GM12878 (cell line): Measurements from ENCODE around the gene RETREG2. TPM values are rescaled to one million over a fixed set of nuclear protein-coding genes. Genes with fewer than 3 reads are reported as not detected.

Source experiments
- CBX3 ChIP-seq: fragments of 200-600 bp; sonication (generic); IDR thresholded peaks from 2 replicates; pipeline ENCODE4 v1.6.1; 2016; ENCODE audit warnings: low read depth, borderline replicate concordance
- CREB1 ChIP-seq: IDR thresholded peaks from 2 replicates; pipeline ENCODE4 v1.6.1; 2012; ENCODE audit warnings: low read depth, mild to moderate bottlenecking, inconsistent platforms
- EED ChIP-seq: sonication (generic); IDR thresholded peaks from 2 replicates; pipeline ENCODE4 v1.6.1; 2016; ENCODE audit warnings: antibody characterized with exemption, low read depth
- EGR1 ChIP-seq, 2 experiments: IDR thresholded peaks; 1 replicate in 1 of 2; 2 replicates in 1 of 2; pipeline ENCODE4 v1.6.1; 2011 to 2012; ENCODE audit warnings: low read depth in 2 of 2, low read length in 2 of 2, borderline replicate concordance in 1 of 2, mild to moderate bottlenecking in 1 of 2, moderate library complexity in 1 of 2
- ESRRA ChIP-seq: IDR thresholded peaks from 2 replicates; pipeline ENCODE4 v1.6.1; 2012; ENCODE audit warnings: mild to moderate bottlenecking, low read length, improper control_type of control experiment
- FOS ChIP-seq: IDR thresholded peaks from 3 replicates; pipeline ENCODE4 v1.6.1; 2011; ENCODE audit warnings: borderline replicate concordance; ENCODE audit not compliant: insufficient read length; ENCODE audit errors: extremely low read depth
- GATAD2B ChIP-seq: fragments of 450-650 bp; conservative IDR thresholded peaks from 2 replicates; pipeline ENCODE4 v1.6.1; 2017; ENCODE audit warnings: low read depth, mild to moderate bottlenecking, moderate library complexity
- JUND ChIP-seq: IDR thresholded peaks from 2 replicates; pipeline ENCODE4 v1.6.1; 2012; ENCODE audit warnings: low read depth, mild to moderate bottlenecking, low read length, improper control_type of control experiment, moderate library complexity
- MAX ChIP-seq: IDR thresholded peaks from 2 replicates; pipeline ENCODE4 v1.6.1; 2012; ENCODE audit warnings: low read depth, low read length, improper control_type of control experiment
- PML ChIP-seq: IDR thresholded peaks from 2 replicates; pipeline ENCODE4 v1.6.1; 2012; ENCODE audit warnings: low read length, inconsistent platforms
- PRDM15 ChIP-seq: fragments of 450-650 bp; formaldehyde crosslinking; IDR thresholded peaks from 2 replicates; pipeline ENCODE4 v1.4.0; 2020; ENCODE audit warnings: mild to moderate bottlenecking, moderate library complexity
- SIX5 ChIP-seq: IDR thresholded peaks from 2 replicates; pipeline ENCODE4 v1.6.1; 2011; ENCODE audit warnings: mild to moderate bottlenecking, low read depth, low read length, moderate library complexity; ENCODE audit not compliant: severe bottlenecking
- SKIL ChIP-seq: fragments of 450-650 bp; IDR thresholded peaks from 2 replicates; pipeline ENCODE4 v1.6.1; 2017; ENCODE audit warnings: mild to moderate bottlenecking, low read depth, inconsistent platforms; ENCODE audit not compliant: poor library complexity, severe bottlenecking
- SRF ChIP-seq, 2 experiments: IDR thresholded peaks; 2 replicates each; pipeline ENCODE4 v1.6.1; 2011; ENCODE audit warnings: low read depth in 2 of 2, low read length in 2 of 2, mild to moderate bottlenecking in 1 of 2, moderate library complexity in 1 of 2
- TCF12 ChIP-seq: IDR thresholded peaks from 2 replicates; pipeline ENCODE4 v1.6.1; 2011; ENCODE audit warnings: low read depth, mild to moderate bottlenecking, low read length
- WRNIP1 ChIP-seq: IDR thresholded peaks from 2 replicates; pipeline ENCODE4 v1.6.1; 2011; ENCODE audit warnings: low read depth, low read length, improper control_type of control experiment, borderline replicate concordance
- ZNF217 ChIP-seq: fragments of 450-650 bp; IDR thresholded peaks from 2 replicates; pipeline ENCODE4 v1.6.1; 2017; ENCODE audit warnings: antibody characterized with exemption, mild to moderate bottlenecking
- ZNF24 ChIP-seq: fragments of 450-650 bp; IDR thresholded peaks from 2 replicates; pipeline ENCODE4 v1.6.1; 2017; ENCODE audit warnings: antibody characterized with exemption, mild to moderate bottlenecking
- ZNF622 ChIP-seq: fragments of 450-650 bp; IDR thresholded peaks from 2 replicates; pipeline ENCODE4 v1.6.1; 2017; ENCODE audit warnings: mild to moderate bottlenecking, inconsistent platforms
- ZNF687 ChIP-seq: fragments of 450-650 bp; IDR thresholded peaks from 2 replicates; pipeline ENCODE4 v1.6.1; 2017; ENCODE audit warnings: mild to moderate bottlenecking, moderate library complexity
- polyA plus RNA-seq, 11 experiments: library from polyadenylated mRNA; depleted of rRNA in 4 of 11; unstranded in 6 of 11; stranded (reverse) in 5 of 11; fragments of >200 nt; fragmentation: Nextera tagmentation in 4 of 11; fragmentation: Illumina TruSeq in 1 of 11; extraction: Ambion mirVana in 4 of 11; extraction: Trizol in 1 of 11; gene quantifications; 1 replicate in 1 of 11; 2 replicates in 10 of 11; pipeline versions ENCODE4 v1.2.1 to v1.2.3, GENCODE V29; 2011 to 2016; ENCODE audit warnings: inconsistent platforms in 2 of 11, missing spikeins in 2 of 11, low read depth in 1 of 11
- total RNA-seq, 4 experiments: library from RNA; depleted of rRNA in 3 of 4; stranded (reverse); fragments of >200 nt in 3 of 4; fragmentation: Illumina TruSeq in 1 of 4; extraction: Trizol in 1 of 4; gene quantifications; 2 replicates each; pipeline versions ENCODE4 v1.2.1 to v1.2.3, GENCODE V29; 2013 to 2021

The RETREG2 gene
- total and polyA plus RNA-seq, 10 of the 15 experiments (the other 5 are each of a cell fraction or from before 2014, with no cell fraction given): 10.1 to 72.0 (median 28.3) TPM

- TF ChIP-seq SKIL (no peak), EGR1 (IDR thresholded peaks at IDR 0.05; ENCODE audit: borderline replicate concordance in 1 of 2, low read depth in 2 of 2, low read length in 2 of 2) (no peak; a peak in 1 of 3 replicates), ESRRA (no peak), ZNF24 (no peak), TCF12 (no peak), PML (no peak), MAX (peak; percentile 98), CREB1 (peak; percentile 53; the same call in 1 of the 2 replicates), SRF (IDR thresholded peaks at IDR 0.05; ENCODE audit: low read depth in 2 of 2, low read length in 2 of 2) (no peak), CBX3 (no peak), JUND (no peak), SIX5 (peak; percentile 28), ZNF622 (no peak), GATAD2B (peak; percentile 72), WRNIP1 (no peak), ZNF217 (peak; percentile 58; the same call in 1 of the 2 replicates), PRDM15 (CRISPR knock-in tag) (peak; percentile 92; the same call in 1 of the 2 replicates), EED (peak; percentile 62), FOS (peak; percentile 19), ZNF687 (peak; percentile 62)
Measured at GRCh38 chr2:219177552-219178376, at the start of gene RETREG2 (continued).
